Gastrocnemius medialis (tissue), 4 donors: ENCODE measurements around the gene PLA2G12A.

ENCODE experiments used
- CTCF ChIP-seq, 5 experiments: fragments of 450-650 bp in 3 of 5; fragments of 200-600 bp in 2 of 5; sonication (generic) in 2 of 5; IDR thresholded peaks in 4 of 5; conservative IDR thresholded peaks in 1 of 5; 1 replicate in 4 of 5; 2 replicates in 1 of 5; pipeline ENCODE4 v1.5.1; 2016 to 2019; ENCODE audit warnings: antibody characterized with exemption in 5 of 5, mild to moderate bottlenecking in 3 of 5, moderate library complexity in 3 of 5
- POLR2A ChIP-seq, 2 donors: fragments of 450-650 bp; IDR thresholded peaks; one replicate each; pipeline ENCODE4 v1.6.1; 2017; ENCODE audit warnings: antibody characterized with exemption in 2 of 2, mild to moderate bottlenecking in 2 of 2, moderate library complexity in 2 of 2

GRCh38 chr4:109702950-109703663 lies 26.8 kb downstream of the PLA2G12A start, which contains the start of gene CASP6:
- peak; percentile 50 to 81 (median 78) for TF ChIP-seq CTCF (IDR thresholded peaks at IDR 0.05 in 4 of 5, conservative IDR thresholded peaks at IDR 0.05 in 1 of 5)
- TF ChIP-seq POLR2A (IDR thresholded peaks at IDR 0.05) = peak; percentile 10 to 27
